Smooth muscle cell of the brain vasculature (primary cell): ENCODE data around the gene KCNN1.

Experiments
- DNase-seq: peaks from one replicate; pipeline ENCODE4 v3.0.0-alpha.2; 2012; ENCODE audit warnings: low read depth, low spot score

Gene KCNN1

GRCh38 chr19:17947815-17948513 is 18.9 kb upstream of the KCNN1 start:
- DNase-seq: peak; percentile 70

GRCh38 chr19:17948514-17948900 is 18.4 kb upstream of the KCNN1 start:
- no peak for DNase-seq

GRCh38 chr19:17948931-17949930 is 17.7 kb upstream of the KCNN1 start:
- no peak for DNase-seq

- DNase-seq: no peak
Measured at GRCh38 chr19:17949956-17950309, 17.0 kb upstream of the KCNN1 start.

GRCh38 chr19:17950310-17951156 is 16.4 kb upstream of the KCNN1 start:
- DNase-seq: no peak

- no peak for DNase-seq
Measured at GRCh38 chr19:17951157-17951989, 15.5 kb upstream of the KCNN1 start.

GRCh38 chr19:17951990-17952976 is 14.6 kb upstream of the KCNN1 start:
- no peak for DNase-seq

GRCh38 chr19:17953316-17953801 is 13.5 kb upstream of the KCNN1 start:
- no peak for DNase-seq

- DNase-seq: no peak
Measured at GRCh38 chr19:17953869-17954268, 13.0 kb upstream of the KCNN1 start.

- no peak for DNase-seq
Measured at GRCh38 chr19:17954401-17954800, 12.5 kb upstream of the KCNN1 start.

- no peak for DNase-seq
Measured at GRCh38 chr19:17957149-17957849, 9.6 kb upstream of the KCNN1 start.

GRCh38 chr19:17957885-17958284 is 9.0 kb upstream of the KCNN1 start:
- DNase-seq: no peak

GRCh38 chr19:17963936-17964691 is 2.8 kb upstream of the KCNN1 start:
- DNase-seq: no peak

GRCh38 chr19:17965370-17966128 is 1.4 kb upstream of the KCNN1 start:
- no peak for DNase-seq

GRCh38 chr19:17966129-17966483 is 801 bp upstream of the KCNN1 start:
- no peak for DNase-seq

GRCh38 chr19:17967257-17968051 is 547 bp downstream of the KCNN1 start:
- DNase-seq: no peak

GRCh38 chr19:17968362-17968761 is 1.5 kb downstream of the KCNN1 start:
- DNase-seq: no peak
